Osteocyte (in vitro differentiated cells): Measurements from ENCODE around the gene AHCY. TPM values are rescaled to one million over a fixed set of nuclear protein-coding genes. Genes with fewer than 3 reads are reported as not detected.
"Not testable (repeated sequence)": the region's sequence is repeated elsewhere in the genome, so short reads cannot be mapped to it uniquely, and the experiment has no call there.

Source experiments
- DNase-seq: peaks from one replicate; pipeline ENCODE4 v3.0.0; 2021; ENCODE audit warnings: mixed read lengths; ENCODE audit not compliant: unreplicated experiment; ENCODE audit errors: extremely low spot score
- H3K27ac Mint-ChIP-seq: one replicate; pipeline ENCODE4 v1.8.0; 2021; ENCODE audit warnings: mild to moderate bottlenecking, mixed read lengths; ENCODE audit not compliant: unreplicated experiment
- H3K27me3 Mint-ChIP-seq: one replicate; pipeline ENCODE4 v1.8.0; 2021; ENCODE audit warnings: mixed read lengths; ENCODE audit not compliant: unreplicated experiment
- H3K36me3 Mint-ChIP-seq: one replicate; pipeline ENCODE4 v1.8.0; 2021; ENCODE audit warnings: mixed read lengths; ENCODE audit not compliant: unreplicated experiment
- H3K4me1 Mint-ChIP-seq: one replicate; pipeline ENCODE4 v1.8.0; 2021; ENCODE audit warnings: mixed read lengths; ENCODE audit not compliant: unreplicated experiment
- H3K4me3 Mint-ChIP-seq: one replicate; pipeline ENCODE4 v1.8.0; 2021; ENCODE audit warnings: mild to moderate bottlenecking, moderate library complexity, mixed read lengths; ENCODE audit not compliant: unreplicated experiment
- H3K9me3 Mint-ChIP-seq: one replicate; pipeline ENCODE4 v1.8.0; 2021; ENCODE audit warnings: mixed read lengths; ENCODE audit not compliant: unreplicated experiment
- long read RNA-seq: library from polyadenylated mRNA; unstranded; transcript quantifications from one replicate; pipeline ENCODE4 v2.0.0, GENCODE V29; 2021
- total RNA-seq: library from RNA; stranded (reverse); gene quantifications from 2 replicates; pipeline ENCODE4 v1.2.1, GENCODE V29; 2021
- TF ChIP-seq, protein P1 (sequence below): fragments of 200-600 bp; sonication (generic); IDR thresholded peaks from 2 replicates; pipeline ENCODE4 v1.5.0; 2021; ENCODE audit warnings: antibody characterized with exemption, mild to moderate bottlenecking, moderate library complexity

The AHCY gene
- 110 and 114 TPM in 2 replicates for total RNA-seq
- long read RNA-seq, transcript AHCY-201 (10 exons, 2,143 nt): major isoform, 423 of 480 reads
- long read RNA-seq, partial matches to known transcripts: 44 of 480 reads
- long read RNA-seq, other reads (novel, unspliced or antisense): 13 of 480 reads

DNA sequence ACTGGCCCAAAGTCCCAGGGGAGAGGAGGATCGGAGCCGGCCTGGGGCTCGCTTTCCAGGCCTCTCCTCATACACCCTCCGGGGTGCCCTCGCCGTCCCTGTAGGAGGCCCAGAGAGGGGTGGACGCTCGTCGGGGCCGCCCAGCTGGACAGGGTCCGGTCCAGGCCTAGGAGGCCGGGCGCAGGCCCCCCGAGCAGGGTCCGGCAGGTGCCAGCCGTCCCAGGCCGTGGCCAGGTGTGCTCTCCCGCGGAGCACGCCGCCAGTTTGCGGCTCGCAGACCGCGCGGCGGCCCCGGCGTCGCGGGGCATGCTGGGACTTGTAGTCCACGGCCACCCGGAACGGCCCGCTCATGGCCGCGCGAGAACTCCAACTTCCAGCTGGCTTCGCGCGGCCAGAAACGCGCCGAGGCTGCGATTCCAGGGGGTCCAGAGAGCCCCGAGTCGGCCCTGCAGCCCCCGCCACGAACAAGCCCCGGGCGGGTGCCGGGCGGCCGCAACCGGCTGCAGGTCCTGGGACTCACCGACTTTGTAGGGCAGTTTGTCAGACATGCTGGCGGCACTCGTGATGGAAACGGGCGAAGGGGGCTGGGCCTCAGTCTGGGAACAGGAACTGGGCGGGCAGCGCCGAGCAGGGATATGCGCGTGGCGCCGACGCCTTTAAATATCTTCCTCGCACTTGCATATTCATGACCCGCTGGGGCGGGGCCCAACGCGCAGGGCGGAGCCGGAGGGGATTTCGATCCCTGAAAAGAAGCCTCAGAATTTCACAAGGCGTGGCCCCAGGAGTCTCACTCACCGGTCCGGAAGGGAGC, at the start of gene AHCY:
Gene AHCY (minus strand): TSS at position 633 of the 811 bp plus-strand sequence. CDS start 85 bp downstream, at position 548.
- Mint-ChIP-seq H3K4me3 (peak within 1 kb of the TSS; percentile 88), H3K27me3 (no peaks in the 10 kb centered on the region), H3K36me3 (no peaks in the 10 kb centered on the region), H3K9me3 (no peaks in the 10 kb centered on the region), H3K27ac (peak within 1 kb of the TSS; percentile 90), H3K4me1 (peaks cover 3% of the 10 kb centered on the region)
- TF ChIP-seq, protein P1, sequence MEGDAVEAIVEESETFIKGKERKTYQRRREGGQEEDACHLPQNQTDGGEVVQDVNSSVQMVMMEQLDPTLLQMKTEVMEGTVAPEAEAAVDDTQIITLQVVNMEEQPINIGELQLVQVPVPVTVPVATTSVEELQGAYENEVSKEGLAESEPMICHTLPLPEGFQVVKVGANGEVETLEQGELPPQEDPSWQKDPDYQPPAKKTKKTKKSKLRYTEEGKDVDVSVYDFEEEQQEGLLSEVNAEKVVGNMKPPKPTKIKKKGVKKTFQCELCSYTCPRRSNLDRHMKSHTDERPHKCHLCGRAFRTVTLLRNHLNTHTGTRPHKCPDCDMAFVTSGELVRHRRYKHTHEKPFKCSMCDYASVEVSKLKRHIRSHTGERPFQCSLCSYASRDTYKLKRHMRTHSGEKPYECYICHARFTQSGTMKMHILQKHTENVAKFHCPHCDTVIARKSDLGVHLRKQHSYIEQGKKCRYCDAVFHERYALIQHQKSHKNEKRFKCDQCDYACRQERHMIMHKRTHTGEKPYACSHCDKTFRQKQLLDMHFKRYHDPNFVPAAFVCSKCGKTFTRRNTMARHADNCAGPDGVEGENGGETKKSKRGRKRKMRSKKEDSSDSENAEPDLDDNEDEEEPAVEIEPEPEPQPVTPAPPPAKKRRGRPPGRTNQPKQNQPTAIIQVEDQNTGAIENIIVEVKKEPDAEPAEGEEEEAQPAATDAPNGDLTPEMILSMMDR: no peak
- peak; percentile 97 for DNase-seq

GRCh38 chr20:34350095-34350494, 46.9 kb upstream of the AHCY start:
- H3K27me3 Mint-ChIP-seq: no peaks in the 10 kb centered on the region
- H3K4me1 Mint-ChIP-seq: no peaks in the 10 kb centered on the region
- H3K36me3 Mint-ChIP-seq: no peaks in the 10 kb centered on the region
- TF ChIP-seq, protein P1: no peak
- H3K27ac Mint-ChIP-seq: no peak overlapping the region
- H3K4me3 Mint-ChIP-seq: no peak overlapping the region
- DNase-seq: no peak
- H3K9me3 Mint-ChIP-seq: no peaks in the 10 kb centered on the region

DNA sequence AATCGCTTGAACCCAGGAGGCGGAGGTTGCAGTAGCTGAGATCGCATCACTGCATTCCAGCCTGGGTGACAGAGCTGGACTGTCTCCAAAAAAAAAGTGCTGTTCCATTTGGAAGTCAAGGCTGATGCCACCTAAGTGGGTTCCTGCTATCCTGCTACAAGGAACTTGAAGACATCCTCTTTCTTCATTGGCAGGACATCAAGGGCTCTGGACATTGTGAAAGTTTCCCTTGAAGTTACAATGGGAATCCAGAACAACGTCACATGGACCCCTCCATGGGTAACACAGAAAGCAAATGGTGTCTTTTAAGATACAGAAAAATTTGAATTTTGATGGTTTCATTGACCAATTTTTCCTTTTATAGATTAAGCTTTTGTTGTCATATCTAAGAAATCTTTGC, 44.4 kb upstream of the AHCY start:
- no peak overlapping the region for H3K27ac Mint-ChIP-seq

DNA sequence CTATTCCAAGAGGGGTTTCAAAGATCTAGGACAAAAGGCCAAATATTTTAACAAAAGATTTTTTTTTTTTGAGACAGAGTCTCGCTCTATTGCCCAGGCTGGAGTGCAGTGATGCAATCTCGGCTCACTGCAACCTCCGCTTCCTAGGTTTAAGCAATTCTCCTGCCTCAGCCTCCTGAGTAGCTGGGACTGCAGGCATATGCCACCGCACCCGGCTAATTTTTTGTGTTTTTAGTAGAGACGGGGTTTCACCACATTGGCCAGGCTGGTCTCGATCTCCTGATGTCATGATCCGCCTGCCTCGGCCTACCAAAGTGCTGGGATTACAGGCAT, 43.3 kb upstream of the AHCY start:
- H3K36me3 Mint-ChIP-seq, H3K27me3 Mint-ChIP-seq, H3K4me3 Mint-ChIP-seq, H3K27ac Mint-ChIP-seq, H3K9me3 Mint-ChIP-seq, DNase-seq, H3K4me1 Mint-ChIP-seq: not testable (repeated sequence)

More for the DNA sequence above, 44.4 kb upstream of the AHCY start:
- Mint-ChIP-seq H3K27me3 (no peaks in the 10 kb centered on the region), H3K9me3 (no peaks in the 10 kb centered on the region), H3K4me1 (no peaks in the 10 kb centered on the region), H3K36me3 (no peaks in the 10 kb centered on the region), H3K4me3 (no peak overlapping the region)
- DNase-seq: no peak
- TF ChIP-seq, protein P1: no peak

DNA sequence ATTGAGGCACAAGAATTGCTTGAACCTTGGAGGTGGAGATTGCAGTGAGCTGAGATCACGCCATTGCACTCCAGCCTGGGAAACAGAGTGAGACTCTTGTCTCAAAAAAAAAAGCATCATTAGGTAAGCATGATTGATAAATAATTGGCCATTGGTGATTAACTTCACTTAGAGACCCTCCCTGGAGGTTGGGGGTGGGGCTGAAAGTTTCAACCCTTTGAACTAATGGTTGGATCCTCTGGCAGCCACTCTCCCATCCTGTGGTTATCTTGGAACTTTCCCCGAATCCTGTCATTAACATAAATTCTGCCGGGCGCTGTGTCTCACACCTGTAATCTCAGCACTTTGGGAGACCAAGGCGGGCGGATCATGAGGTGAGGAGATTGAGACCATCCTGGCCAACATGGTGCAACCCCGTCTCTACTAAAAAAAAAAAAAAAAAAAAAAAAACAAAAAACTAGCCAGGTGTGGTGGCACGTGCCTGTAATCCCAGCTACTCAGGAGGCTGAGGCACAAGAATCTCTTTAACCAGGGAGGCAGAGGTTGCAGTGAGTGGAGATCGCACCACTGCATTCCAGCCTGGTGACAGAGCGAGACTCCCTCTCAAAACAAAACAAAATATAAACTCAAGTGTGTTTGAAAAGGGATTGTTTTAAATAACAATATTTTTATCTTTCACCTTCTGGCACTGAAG, 42.8 kb upstream of the AHCY start:
- H3K27me3 Mint-ChIP-seq, H3K36me3 Mint-ChIP-seq, DNase-seq, H3K27ac Mint-ChIP-seq, H3K9me3 Mint-ChIP-seq, H3K4me1 Mint-ChIP-seq, H3K4me3 Mint-ChIP-seq: not testable (repeated sequence)

DNA sequence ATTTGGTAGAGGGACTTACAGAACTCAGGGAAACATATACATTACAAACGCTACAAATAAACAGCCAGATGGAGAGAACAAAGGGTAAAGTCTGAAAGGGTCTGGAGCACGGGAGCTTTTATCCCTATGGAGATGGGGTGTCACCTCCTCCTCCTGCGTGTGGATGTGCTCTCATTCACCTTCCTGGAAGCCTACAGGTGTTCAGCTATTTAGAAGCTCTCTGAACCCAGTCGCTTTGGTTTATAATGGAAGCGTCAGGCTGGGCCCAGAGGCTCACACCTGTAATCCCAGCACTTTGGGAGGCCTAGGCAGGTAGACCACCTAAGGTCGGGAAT, 42.2 kb upstream of the AHCY start:
- TF ChIP-seq, protein P1: no peak
- DNase-seq: no peak
- no peaks in the 10 kb centered on the region for H3K9me3 Mint-ChIP-seq
- no peak overlapping the region for H3K27ac Mint-ChIP-seq
- H3K27me3 Mint-ChIP-seq: no peaks in the 10 kb centered on the region
- H3K36me3 Mint-ChIP-seq: no peaks in the 10 kb centered on the region
- peaks cover 1% of the 10 kb centered on the region for H3K4me1 Mint-ChIP-seq
- H3K4me3 Mint-ChIP-seq: no peak overlapping the region
